OCI-LY7 (cell line): Measurements from ENCODE around the gene CHST11. TPM values are rescaled to one million over a fixed set of nuclear protein-coding genes. Genes with fewer than 3 reads are reported as not detected.

Experiments used
- BruUV-seq: library from RNA; stranded (reverse); fragments of 400-500 nt; replicated peaks from 2 replicates; lab custom pipeline; 2021; lab: Mats Ljungman, UMichigan
- CTCF ChIA-PET: fragments of 300-600 bp; sonication (Branson Sonifier 250); formaldehyde crosslinking; loops from one replicate; lab custom pipeline; 2022; ENCODE audit warnings: antibody characterized with exemption; ENCODE audit not compliant: unreplicated experiment; lab: Charles Lee
- POLR2A ChIA-PET: fragments of 300-600 bp; sonication (Branson Sonifier 250); formaldehyde crosslinking; loops from one replicate; lab custom pipeline; 2022; ENCODE audit warnings: antibody characterized with exemption; lab: Charles Lee
- DNase-seq: peaks from one replicate; pipeline ENCODE4 v3.0.0-alpha.2; 2015; ENCODE audit warnings: low spot score
- H2AFZ ChIP-seq: fragments of 200-600 bp; sonication (generic), shearing (Covaris generic); 2 replicates; pipeline ENCODE4 v1.6.1; 2014; ENCODE audit warnings: mild to moderate bottlenecking, antibody characterized with exemption, low read length, moderate library complexity
- H3K27ac ChIP-seq: fragments of 200-600 bp; sonication (generic); 2 replicates; pipeline ENCODE4 v1.5.1; 2014; ENCODE audit warnings: mixed run types, low read depth, mild to moderate bottlenecking, moderate library complexity, low read length, inconsistent platforms; ENCODE audit not compliant: poor library complexity, severe bottlenecking
- H3K36me3 ChIP-seq: fragments of 200-600 bp; sonication (generic); 2 replicates; pipeline ENCODE4 v1.6.1; 2014; ENCODE audit warnings: mild to moderate bottlenecking, antibody characterized with exemption, low read length, moderate library complexity, mixed read lengths; ENCODE audit not compliant: insufficient read depth
- H3K4me1 ChIP-seq: fragments of 200-600 bp; sonication (generic); 2 replicates; pipeline ENCODE4 v1.5.1; 2014; ENCODE audit warnings: mild to moderate bottlenecking, low read length; ENCODE audit not compliant: insufficient read depth, poor library complexity, severe bottlenecking
- H3K4me2 ChIP-seq: fragments of 200-600 bp; sonication (generic); 2 replicates; pipeline ENCODE4 v1.6.1; 2014; ENCODE audit warnings: mild to moderate bottlenecking, low read length
- H3K4me3 ChIP-seq: fragments of 200-600 bp; sonication (generic); 2 replicates; pipeline ENCODE4 v1.5.1; 2014; ENCODE audit warnings: mild to moderate bottlenecking, low read depth, low read length; ENCODE audit not compliant: poor library complexity, severe bottlenecking
- H3K79me2 ChIP-seq: fragments of 200-600 bp; sonication (generic); 2 replicates; pipeline ENCODE4 v1.6.1; 2016; ENCODE audit warnings: low read depth, mild to moderate bottlenecking, low read length, moderate library complexity, mixed read lengths; ENCODE audit not compliant: insufficient read depth
- H3K9me2 ChIP-seq: fragments of 200-600 bp; sonication (generic); 2 replicates; pipeline ENCODE4 v1.6.1; 2016; ENCODE audit warnings: mild to moderate bottlenecking, low read length, mixed read lengths; ENCODE audit not compliant: insufficient read depth
- H3K9me3 ChIP-seq: fragments of 200-600 bp; sonication (generic); 2 replicates; pipeline ENCODE4 v1.6.1; 2014; ENCODE audit warnings: mild to moderate bottlenecking, mixed run types, low read length, mixed read lengths
- H4K20me1 ChIP-seq: fragments of 200-600 bp; sonication (generic); 2 replicates; pipeline ENCODE4 v1.6.1; 2014; ENCODE audit warnings: mild to moderate bottlenecking, antibody characterized with exemption, low read length, moderate library complexity, mixed read lengths; ENCODE audit not compliant: insufficient read depth
- EZH2phosphoT487 ChIP-seq: fragments of 200-600 bp; sonication (generic); IDR thresholded peaks from 2 replicates; pipeline ENCODE4 v1.6.1; 2018; ENCODE audit warnings: low read depth, borderline replicate concordance, mild to moderate bottlenecking, mixed run types, antibody characterized with exemption, low read length, moderate library complexity, mixed read lengths
- intact Hi-C: fragments of 100-400 bp; cut with micrococcal nuclease; formaldehyde crosslinking; loops from one replicate; pipeline ENCODE4 v1.10.0; 2022; ENCODE audit not compliant: unreplicated experiment
- total RNA-seq, 2 experiments: library from RNA; depleted of rRNA in 1 of 2; stranded (reverse); fragments of >200 nt in 1 of 2; shearing (Covaris generic) in 1 of 2; gene quantifications; 2 replicates each; pipeline ENCODE4 v1.2.3, GENCODE V29; 2014 to 2022
- TF ChIP-seq, protein P1 (sequence below): fragments of 200-600 bp; sonication (generic); conservative IDR thresholded peaks from 2 replicates; pipeline ENCODE4 v1.5.1; 2014; ENCODE audit warnings: mild to moderate bottlenecking, antibody characterized with exemption, low read length, moderate library complexity, mixed read lengths

Gene CHST11
- total RNA-seq, 2 experiments from 2014 or later, result 15.2 to 41.6 TPM

GRCh38 chr12:104624529-104624928 is 167.8 kb downstream of the CHST11 start:
- Histone ChIP-seq H3K4me3 (no peak overlapping the region), H3K4me1 (peaks cover 19% of the 10 kb centered on the region), H3K27ac (no peak overlapping the region), H3K36me3 (no peaks in the 10 kb centered on the region), H3K4me2 (no peak overlapping the region), H3K9me2 (no peaks in the 10 kb centered on the region), H4K20me1 (no peaks in the 10 kb centered on the region), H3K79me2 (no peaks in the 10 kb centered on the region), H3K9me3 (no peaks in the 10 kb centered on the region), H2AFZ (no peak overlapping the region)
- BruUV-seq, result no TSS peak
- intact Hi-C loops, result no loop called here
- TF ChIP-seq, protein P1, sequence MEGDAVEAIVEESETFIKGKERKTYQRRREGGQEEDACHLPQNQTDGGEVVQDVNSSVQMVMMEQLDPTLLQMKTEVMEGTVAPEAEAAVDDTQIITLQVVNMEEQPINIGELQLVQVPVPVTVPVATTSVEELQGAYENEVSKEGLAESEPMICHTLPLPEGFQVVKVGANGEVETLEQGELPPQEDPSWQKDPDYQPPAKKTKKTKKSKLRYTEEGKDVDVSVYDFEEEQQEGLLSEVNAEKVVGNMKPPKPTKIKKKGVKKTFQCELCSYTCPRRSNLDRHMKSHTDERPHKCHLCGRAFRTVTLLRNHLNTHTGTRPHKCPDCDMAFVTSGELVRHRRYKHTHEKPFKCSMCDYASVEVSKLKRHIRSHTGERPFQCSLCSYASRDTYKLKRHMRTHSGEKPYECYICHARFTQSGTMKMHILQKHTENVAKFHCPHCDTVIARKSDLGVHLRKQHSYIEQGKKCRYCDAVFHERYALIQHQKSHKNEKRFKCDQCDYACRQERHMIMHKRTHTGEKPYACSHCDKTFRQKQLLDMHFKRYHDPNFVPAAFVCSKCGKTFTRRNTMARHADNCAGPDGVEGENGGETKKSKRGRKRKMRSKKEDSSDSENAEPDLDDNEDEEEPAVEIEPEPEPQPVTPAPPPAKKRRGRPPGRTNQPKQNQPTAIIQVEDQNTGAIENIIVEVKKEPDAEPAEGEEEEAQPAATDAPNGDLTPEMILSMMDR, result no peak
- TF ChIP-seq EZH2phosphoT487, result no peak
- POLR2A ChIA-PET, result interaction anchor here (0.5 kb wide), 1 partner anchor 1203 kb away, joined by 3 read pairs; no protein-coding TSS in a partner anchor
- no peak for DNase-seq
- CTCF ChIA-PET, result no interaction called here

DNA sequence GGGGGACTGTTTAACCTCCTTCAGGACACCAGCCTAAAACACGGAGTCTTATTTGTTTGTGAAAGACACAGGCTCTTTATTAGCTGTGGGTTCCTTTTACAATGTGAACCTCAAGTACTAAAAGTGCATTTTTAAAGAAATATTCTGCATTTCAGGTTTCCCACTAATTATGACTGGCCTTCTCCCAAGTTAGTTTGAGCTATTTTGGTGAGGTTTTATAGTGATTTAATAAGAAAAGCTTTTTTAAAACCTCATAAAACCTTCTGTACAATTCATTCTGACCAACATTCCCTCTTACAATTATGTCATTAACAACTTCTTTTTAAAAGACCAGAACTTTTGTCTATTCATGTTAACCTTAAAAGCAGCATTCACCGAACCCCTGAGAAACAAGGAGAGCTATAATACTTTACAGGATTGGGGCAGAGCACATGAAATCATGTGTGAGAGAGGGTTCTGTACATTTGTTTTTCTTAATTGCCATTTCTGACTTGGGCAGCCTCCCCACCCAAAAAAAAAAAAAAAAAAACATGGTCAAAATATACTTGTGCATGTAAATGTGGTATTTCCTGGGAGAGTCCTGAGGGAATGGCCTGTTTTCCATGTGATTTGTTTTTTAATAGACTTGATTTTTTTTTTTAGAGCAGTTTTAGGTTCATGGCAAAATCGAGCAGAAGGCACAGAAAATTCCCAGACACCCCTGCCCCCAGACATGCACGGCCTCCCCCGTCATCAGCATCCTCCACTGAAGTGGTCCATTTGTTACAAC is 169.5 kb downstream of the CHST11 start:
- POLR2A ChIA-PET, result interaction anchor here (0.6 to 1.2 kb wide), 3 partner anchors 10 to 37 kb away, joined by 3 read pairs; no protein-coding TSS in a partner anchor
- intact Hi-C loops, result no loop called here
- H3K36me3 ChIP-seq, result no peaks in the 10 kb centered on the region
- H3K4me3 ChIP-seq, result no peak overlapping the region
- no peak overlapping the region for H3K4me2 ChIP-seq
- H3K27ac ChIP-seq, result no peak overlapping the region
- DNase-seq, result no peak
- H3K79me2 ChIP-seq, result no peaks in the 10 kb centered on the region
- H4K20me1 ChIP-seq, result no peaks in the 10 kb centered on the region
- H3K9me2 ChIP-seq, result no peaks in the 10 kb centered on the region
- no peak overlapping the region for H2AFZ ChIP-seq
- no TSS peak for BruUV-seq
- TF ChIP-seq EZH2phosphoT487, result no peak
- TF ChIP-seq, protein P1, result no peak
- H3K9me3 ChIP-seq, result no peaks in the 10 kb centered on the region
- CTCF ChIA-PET, result no interaction called here
- peaks cover 19% of the 10 kb centered on the region for H3K4me1 ChIP-seq
